Retinal pigment epithelial cell (primary cell): ENCODE results near the gene COL4A1.

Experiments
- DNase-seq: peaks from one replicate; pipeline ENCODE4 v3.0.0-alpha.2; 2010; ENCODE audit warnings: low read depth
- H3K4me3 ChIP-seq: 2 replicates; pipeline ENCODE4 v1.5.1; 2011; ENCODE audit warnings: mild to moderate bottlenecking, low read length, control low read depth, moderate library complexity
- CTCF ChIP-seq: conservative IDR thresholded peaks from 2 replicates; pipeline ENCODE4 v1.5.1; 2011; ENCODE audit warnings: low read depth, low read length, control low read depth, inconsistent platforms

COL4A1 gene

GRCh38 chr13:110195547-110196485 lies 111.1 kb downstream of the COL4A1 start:
- no peak for DNase-seq
- TF ChIP-seq CTCF: no peak
- H3K4me3 ChIP-seq: no peak overlapping the region

GRCh38 chr13:110194451-110194850 lies 112.5 kb downstream of the COL4A1 start:
- H3K4me3 ChIP-seq: no peak overlapping the region
- TF ChIP-seq CTCF: no peak
- no peak for DNase-seq

GRCh38 chr13:110193491-110193890 lies 113.5 kb downstream of the COL4A1 start:
- no peak for DNase-seq
- TF ChIP-seq CTCF: no peak
- no peak overlapping the region for H3K4me3 ChIP-seq

GRCh38 chr13:110192472-110192871 lies 114.5 kb downstream of the COL4A1 start:
- no peak for DNase-seq
- no peak overlapping the region for H3K4me3 ChIP-seq
- no peak for TF ChIP-seq CTCF

GRCh38 chr13:110187641-110188161 lies 119.3 kb downstream of the COL4A1 start:
- TF ChIP-seq CTCF: no peak
- peak; percentile 25 for DNase-seq
- H3K4me3 ChIP-seq: no peak overlapping the region

- no peak for TF ChIP-seq CTCF
- no peak overlapping the region for H3K4me3 ChIP-seq
- no peak for DNase-seq
These were observed 120.6 kb downstream of the COL4A1 start for GRCh38 chr13:110186231-110186855.

- no peak overlapping the region for H3K4me3 ChIP-seq
- TF ChIP-seq CTCF: no peak
- DNase-seq: no peak
These were observed 121.3 kb downstream of the COL4A1 start for GRCh38 chr13:110185696-110186095.
